DOHH2 (cell line): ENCODE measurements around the gene CUZD1.
"Not testable (repeated sequence)": the region's sequence is repeated elsewhere in the genome, so short reads cannot be mapped to it uniquely, and the experiment has no call there.

ENCODE experiments used
- EZH2phosphoT487 ChIP-seq: fragments of 200-600 bp; sonication (generic); IDR thresholded peaks from 2 replicates; pipeline ENCODE4 v1.6.1; 2017; ENCODE audit warnings: borderline replicate concordance, mild to moderate bottlenecking, antibody characterized with exemption, low read length, moderate library complexity, mixed read lengths
- TF ChIP-seq, protein P1 (sequence below): fragments of 200-600 bp; sonication (generic); IDR thresholded peaks from one replicate; pipeline ENCODE4 v1.5.1; 2014; ENCODE audit warnings: antibody characterized with exemption, mild to moderate bottlenecking, low read depth, low read length; ENCODE audit not compliant: poor library complexity, severe bottlenecking

DNA sequence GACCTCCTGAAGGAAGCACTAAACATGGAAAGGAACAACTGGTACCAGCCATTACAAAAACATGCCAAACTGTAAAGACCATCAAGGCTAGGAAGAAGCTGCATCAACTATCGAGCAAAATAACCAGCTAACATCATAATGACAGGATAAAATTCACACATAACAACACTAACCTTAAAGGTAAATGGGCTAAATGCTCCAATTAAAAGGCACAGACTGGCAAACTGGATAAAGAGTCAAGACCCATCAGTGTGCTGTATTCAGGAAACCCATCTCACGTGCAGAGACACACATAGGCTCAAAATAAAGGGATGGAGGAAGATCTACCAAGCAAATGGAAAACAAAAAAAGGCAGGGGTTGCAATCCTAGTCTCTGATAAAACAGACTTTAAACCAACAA lies 23.1 kb upstream of the CUZD1 start:
- TF ChIP-seq, protein P1, sequence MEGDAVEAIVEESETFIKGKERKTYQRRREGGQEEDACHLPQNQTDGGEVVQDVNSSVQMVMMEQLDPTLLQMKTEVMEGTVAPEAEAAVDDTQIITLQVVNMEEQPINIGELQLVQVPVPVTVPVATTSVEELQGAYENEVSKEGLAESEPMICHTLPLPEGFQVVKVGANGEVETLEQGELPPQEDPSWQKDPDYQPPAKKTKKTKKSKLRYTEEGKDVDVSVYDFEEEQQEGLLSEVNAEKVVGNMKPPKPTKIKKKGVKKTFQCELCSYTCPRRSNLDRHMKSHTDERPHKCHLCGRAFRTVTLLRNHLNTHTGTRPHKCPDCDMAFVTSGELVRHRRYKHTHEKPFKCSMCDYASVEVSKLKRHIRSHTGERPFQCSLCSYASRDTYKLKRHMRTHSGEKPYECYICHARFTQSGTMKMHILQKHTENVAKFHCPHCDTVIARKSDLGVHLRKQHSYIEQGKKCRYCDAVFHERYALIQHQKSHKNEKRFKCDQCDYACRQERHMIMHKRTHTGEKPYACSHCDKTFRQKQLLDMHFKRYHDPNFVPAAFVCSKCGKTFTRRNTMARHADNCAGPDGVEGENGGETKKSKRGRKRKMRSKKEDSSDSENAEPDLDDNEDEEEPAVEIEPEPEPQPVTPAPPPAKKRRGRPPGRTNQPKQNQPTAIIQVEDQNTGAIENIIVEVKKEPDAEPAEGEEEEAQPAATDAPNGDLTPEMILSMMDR: not testable (repeated sequence)
- TF ChIP-seq EZH2phosphoT487: not testable (repeated sequence)
